DOHH2 (cell line): ENCODE data around the gene TRIM46.

Source experiments
- H3F3A ChIP-seq: fragments of 200-600 bp; sonication (generic), shearing (Covaris generic); 2 replicates; pipeline ENCODE4 v1.6.0; 2016; ENCODE audit warnings: antibody characterized with exemption, mild to moderate bottlenecking; ENCODE audit not compliant: control insufficient read depth, insufficient read depth
- H3K27ac ChIP-seq: fragments of 200-600 bp; sonication (generic); 2 replicates; pipeline ENCODE4 v1.5.1; 2014; ENCODE audit warnings: low read depth, mild to moderate bottlenecking, low read length, moderate library complexity
- H3K27me3 ChIP-seq: fragments of 200-600 bp; sonication (generic); 2 replicates; pipeline ENCODE4 v1.6.1; 2014; ENCODE audit warnings: mild to moderate bottlenecking, low read length, mixed read lengths; ENCODE audit not compliant: control insufficient read depth
- H3K36me3 ChIP-seq: fragments of 200-600 bp; sonication (generic); 2 replicates; pipeline ENCODE4 v1.6.1; 2014; ENCODE audit warnings: mild to moderate bottlenecking, low read length, moderate library complexity, mixed read lengths; ENCODE audit not compliant: control insufficient read depth
- H3K4me1 ChIP-seq: fragments of 200-600 bp; sonication (generic); 2 replicates; pipeline ENCODE4 v1.6.1; 2014; ENCODE audit warnings: mild to moderate bottlenecking, low read length, mixed read lengths; ENCODE audit not compliant: control insufficient read depth
- H3K4me2 ChIP-seq: fragments of 200-600 bp; sonication (generic); 2 replicates; pipeline ENCODE4 v1.6.0; 2014; ENCODE audit warnings: mild to moderate bottlenecking, low read length, moderate library complexity
- H3K4me3 ChIP-seq: fragments of 200-600 bp; sonication (generic); 2 replicates; pipeline ENCODE4 v1.5.1; 2014; ENCODE audit warnings: mild to moderate bottlenecking, low read length, mixed read lengths
- H3K79me2 ChIP-seq: fragments of 200-600 bp; sonication (generic); 2 replicates; pipeline ENCODE4 v1.6.1; 2014; ENCODE audit warnings: mild to moderate bottlenecking, low read length, mixed read lengths; ENCODE audit not compliant: control insufficient read depth
- H3K9me2 ChIP-seq: fragments of 200-600 bp; sonication (generic); replicated peaks from 2 replicates; pipeline ENCODE4 v1.6.1; 2014; ENCODE audit warnings: mild to moderate bottlenecking, low read length, mixed read lengths; ENCODE audit not compliant: control insufficient read depth
- H3K9me3 ChIP-seq: fragments of 200-600 bp; sonication (generic); 2 replicates; pipeline ENCODE4 v1.6.1; 2014; ENCODE audit warnings: antibody characterized with exemption, low read length, mixed read lengths; ENCODE audit not compliant: control insufficient read depth, insufficient read depth
- H4K20me1 ChIP-seq: fragments of 200-600 bp; sonication (generic); 2 replicates; pipeline ENCODE4 v1.6.0; 2014; ENCODE audit warnings: low read depth, mild to moderate bottlenecking, antibody characterized with exemption, low read length, moderate library complexity; ENCODE audit not compliant: control insufficient read depth, insufficient read depth
- CTCF ChIP-seq: fragments of 200-600 bp; sonication (generic); IDR thresholded peaks from one replicate; pipeline ENCODE4 v1.5.1; 2014; ENCODE audit warnings: antibody characterized with exemption, mild to moderate bottlenecking, low read depth, low read length; ENCODE audit not compliant: poor library complexity, severe bottlenecking
- EZH2phosphoT487 ChIP-seq: fragments of 200-600 bp; sonication (generic); IDR thresholded peaks from 2 replicates; pipeline ENCODE4 v1.6.1; 2017; ENCODE audit warnings: borderline replicate concordance, mild to moderate bottlenecking, antibody characterized with exemption, low read length, moderate library complexity, mixed read lengths

TRIM46 gene

DNA sequence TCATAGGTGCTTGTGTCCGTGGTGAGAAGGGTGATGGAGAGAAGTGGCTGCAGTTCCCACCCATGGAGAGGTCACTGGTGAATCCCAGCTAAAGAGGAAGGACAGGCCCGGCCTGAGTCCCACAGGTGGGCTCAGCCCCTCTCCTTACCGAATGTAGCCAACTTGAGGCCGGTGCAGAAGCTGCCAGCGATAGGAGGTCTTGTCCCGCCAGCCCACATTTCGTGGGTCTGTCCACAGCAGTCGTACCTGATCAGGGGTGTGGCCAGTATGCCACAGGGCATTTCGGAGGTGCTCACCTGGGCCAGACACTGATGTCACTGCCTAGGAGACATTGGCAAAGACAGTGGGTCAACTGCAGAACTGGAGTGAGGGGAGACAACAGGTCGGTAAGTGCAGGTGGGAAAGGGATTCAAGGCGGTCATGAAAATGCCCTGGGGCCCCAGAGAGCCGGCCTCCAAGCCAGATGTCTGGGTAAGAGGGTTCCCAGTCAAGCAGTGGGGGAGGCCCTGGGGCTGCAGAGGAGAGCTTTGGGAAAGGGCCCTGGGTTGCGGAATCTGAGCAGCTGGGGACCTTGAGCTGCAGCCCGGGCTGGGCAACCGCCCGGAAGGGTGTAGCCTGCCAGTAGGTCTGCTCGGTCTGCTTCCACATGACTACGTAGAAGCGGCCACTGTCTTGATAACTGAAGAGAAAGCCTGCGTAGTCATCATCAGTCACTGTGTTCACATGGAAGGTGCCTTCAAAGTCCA is 23.4 kb downstream of the TRIM46 start:
- H3K4me3 ChIP-seq = no peak overlapping the region
- H3K27ac ChIP-seq = no peak overlapping the region

DNA sequence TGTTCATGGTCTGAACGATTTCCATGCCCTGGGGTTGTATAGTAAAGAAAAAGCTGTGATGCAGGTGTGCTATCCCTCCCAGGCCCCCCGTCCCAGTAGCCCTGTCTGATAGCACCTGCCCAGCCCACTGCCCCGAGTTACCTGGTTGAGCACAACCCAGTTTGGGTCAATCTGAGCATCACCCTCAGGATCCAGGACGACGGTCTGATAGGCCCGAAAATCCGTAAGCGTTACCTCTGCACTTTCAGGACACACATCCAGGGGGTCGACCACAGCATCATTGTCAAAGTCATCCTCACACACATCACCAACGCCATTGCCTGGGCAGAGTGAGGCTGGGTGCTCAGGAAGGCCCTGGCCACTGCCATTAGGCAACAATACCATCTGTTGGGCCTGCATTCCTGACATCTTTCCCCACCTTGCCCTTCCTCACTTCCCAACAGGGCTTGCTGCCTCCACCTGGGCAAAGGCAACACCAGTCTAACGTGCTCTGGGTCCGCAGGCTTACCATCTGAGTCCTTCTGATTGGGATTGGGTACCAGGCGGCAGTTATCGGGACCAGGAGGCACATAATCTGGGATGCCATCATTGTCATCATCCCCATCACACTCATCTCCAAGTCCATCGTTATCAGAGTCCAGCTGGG is 24.4 kb downstream of the TRIM46 start:
- Histone ChIP-seq H3K27ac (no peak overlapping the region), H4K20me1 (no peaks in the 10 kb centered on the region), H3K79me2 (no peaks in the 10 kb centered on the region; the same call in 1 of the 2 replicates), H3K4me2 (no peak overlapping the region), H3K36me3 (0 out of 2 replicates have a peak, but pooled peaks cover 5% of the 10 kb centered on the region), H3K4me3 (no peak overlapping the region), H3K27me3 (no peaks in the 10 kb centered on the region), H3K4me1 (peaks cover 27% of the 10 kb centered on the region), H3K9me2 (no peaks in the 10 kb centered on the region), H3K9me3 (no peaks in the 10 kb centered on the region), H3F3A (peaks cover 4% of the 10 kb centered on the region; the same call in 1 of the 2 replicates)
- no peak for TF ChIP-seq CTCF
- no peak for TF ChIP-seq EZH2phosphoT487

More for the DNA sequence above, 23.4 kb downstream of the TRIM46 start:
- peaks cover 34% of the 10 kb centered on the region for H3K4me1 ChIP-seq
- H3K9me2 ChIP-seq = no peaks in the 10 kb centered on the region
- no peaks in the 10 kb centered on the region for H4K20me1 ChIP-seq
- no peak for TF ChIP-seq CTCF
- no peaks in the 10 kb centered on the region; the same call in 1 of the 2 replicates for H3K79me2 ChIP-seq
- no peaks in the 10 kb centered on the region for H3K9me3 ChIP-seq
- no peak overlapping the region for H3K4me2 ChIP-seq
- H3K36me3 ChIP-seq = 0 out of 2 replicates have a peak, but pooled peaks cover 5% of the 10 kb centered on the region
- H3F3A ChIP-seq = peaks cover 9% of the 10 kb centered on the region; the same call in 1 of the 2 replicates
- no peaks in the 10 kb centered on the region for H3K27me3 ChIP-seq

DNA sequence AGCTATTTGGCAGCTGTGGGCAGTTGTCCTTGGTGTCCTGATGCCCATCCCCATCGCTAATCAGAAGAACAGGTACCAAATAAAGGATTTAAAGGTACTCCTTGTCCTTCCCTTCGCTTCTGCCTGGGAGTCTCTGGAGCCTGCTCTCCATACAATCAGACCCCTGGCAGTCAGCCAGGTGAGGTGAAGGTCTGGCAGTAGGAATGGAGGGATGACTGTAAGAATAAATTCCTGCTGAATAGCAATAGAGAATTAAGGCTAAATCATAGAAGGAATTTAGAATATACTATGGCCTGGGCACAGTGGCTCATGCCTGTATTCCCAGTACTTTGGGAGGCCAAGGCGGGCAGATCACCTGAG is 24.9 kb downstream of the TRIM46 start:
- H3K4me1 ChIP-seq = peaks cover 22% of the 10 kb centered on the region
- TF ChIP-seq CTCF (no peak), EZH2phosphoT487 (no peak)
- 0 out of 2 replicates have a peak, but pooled peaks cover 5% of the 10 kb centered on the region for H3K36me3 ChIP-seq
- no peaks in the 10 kb centered on the region for H3K9me2 ChIP-seq
- H4K20me1 ChIP-seq = no peaks in the 10 kb centered on the region
- H3K27ac ChIP-seq = no peak overlapping the region
- no peaks in the 10 kb centered on the region; the same call in 1 of the 2 replicates for H3K79me2 ChIP-seq
- peaks cover 4% of the 10 kb centered on the region; the same call in 1 of the 2 replicates for H3F3A ChIP-seq
- H3K4me3 ChIP-seq = no peak overlapping the region
- no peak overlapping the region for H3K4me2 ChIP-seq
- no peaks in the 10 kb centered on the region for H3K9me3 ChIP-seq
- no peaks in the 10 kb centered on the region for H3K27me3 ChIP-seq
